Uterus (tissue), 2 donors: ENCODE measurements around the gene WBP1L.

Experiments
- POLR2A ChIP-seq, 2 donors: fragments of 450-650 bp; IDR thresholded peaks; one replicate each; pipeline ENCODE4 v1.6.1; 2016; ENCODE audit warnings: antibody characterized with exemption in 2 of 2, mild to moderate bottlenecking in 1 of 2, moderate library complexity in 1 of 2
- TF ChIP-seq, protein P1 (sequence below), 4 experiments: fragments of 200-600 bp in 2 of 4; fragments of 450-650 bp in 2 of 4; sonication (generic) in 2 of 4; IDR thresholded peaks; one replicate each; pipeline ENCODE4 v1.5.1; 2016 to 2019; ENCODE audit warnings: antibody characterized with exemption in 4 of 4, mild to moderate bottlenecking in 2 of 4, moderate library complexity in 1 of 4

DNA sequence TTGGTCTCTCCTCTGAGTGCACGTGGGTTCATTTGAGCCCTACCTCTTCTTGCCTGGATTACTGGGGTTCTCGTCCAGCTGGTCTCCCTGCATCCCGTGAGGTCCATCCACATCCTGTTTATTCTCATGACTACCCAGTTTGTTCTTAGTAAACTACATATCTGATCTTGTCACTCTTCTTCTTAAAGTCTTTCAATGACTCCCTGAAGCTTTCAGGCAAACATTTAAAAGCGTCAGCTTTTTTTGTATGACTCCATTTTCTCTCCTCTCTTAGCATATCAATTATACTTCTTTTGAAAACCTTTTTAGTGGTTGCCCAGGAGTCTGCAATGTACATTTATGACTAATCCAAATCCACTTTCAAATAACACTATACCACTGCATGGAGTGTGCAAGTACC is 21.8 kb upstream of the WBP1L start:
- TF ChIP-seq, protein P1, sequence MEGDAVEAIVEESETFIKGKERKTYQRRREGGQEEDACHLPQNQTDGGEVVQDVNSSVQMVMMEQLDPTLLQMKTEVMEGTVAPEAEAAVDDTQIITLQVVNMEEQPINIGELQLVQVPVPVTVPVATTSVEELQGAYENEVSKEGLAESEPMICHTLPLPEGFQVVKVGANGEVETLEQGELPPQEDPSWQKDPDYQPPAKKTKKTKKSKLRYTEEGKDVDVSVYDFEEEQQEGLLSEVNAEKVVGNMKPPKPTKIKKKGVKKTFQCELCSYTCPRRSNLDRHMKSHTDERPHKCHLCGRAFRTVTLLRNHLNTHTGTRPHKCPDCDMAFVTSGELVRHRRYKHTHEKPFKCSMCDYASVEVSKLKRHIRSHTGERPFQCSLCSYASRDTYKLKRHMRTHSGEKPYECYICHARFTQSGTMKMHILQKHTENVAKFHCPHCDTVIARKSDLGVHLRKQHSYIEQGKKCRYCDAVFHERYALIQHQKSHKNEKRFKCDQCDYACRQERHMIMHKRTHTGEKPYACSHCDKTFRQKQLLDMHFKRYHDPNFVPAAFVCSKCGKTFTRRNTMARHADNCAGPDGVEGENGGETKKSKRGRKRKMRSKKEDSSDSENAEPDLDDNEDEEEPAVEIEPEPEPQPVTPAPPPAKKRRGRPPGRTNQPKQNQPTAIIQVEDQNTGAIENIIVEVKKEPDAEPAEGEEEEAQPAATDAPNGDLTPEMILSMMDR (IDR thresholded peaks at IDR 0.05): no peak
- no peak for TF ChIP-seq POLR2A (IDR thresholded peaks at IDR 0.05)
